NCI-H446 (cell line): Measurements from ENCODE around the gene STXBP6.

Experiments used
- DNase-seq, 2 experiments: peaks; one replicate each; lab custom pipeline; 2025; lab: John Stamatoyannopoulos, UW

STXBP6 gene

GRCh38 chr14:24915958-24916595 lies 133.9 kb downstream of the STXBP6 start:
- DNase-seq = no peak

GRCh38 chr14:24915403-24915921 lies 134.5 kb downstream of the STXBP6 start:
- no peak for DNase-seq

GRCh38 chr14:24913746-24914145 lies 136.2 kb downstream of the STXBP6 start:
- no peak for DNase-seq

GRCh38 chr14:24913021-24913420 lies 136.9 kb downstream of the STXBP6 start:
- no peak for DNase-seq

GRCh38 chr14:24911324-24912109 lies 138.4 kb downstream of the STXBP6 start:
- DNase-seq = no peak

- no peak for DNase-seq
Measured at GRCh38 chr14:24910408-24910986, 139.4 kb downstream of the STXBP6 start.

GRCh38 chr14:24909523-24910302 lies 140.2 kb downstream of the STXBP6 start:
- no peak for DNase-seq

GRCh38 chr14:24908592-24909236 lies 141.2 kb downstream of the STXBP6 start:
- DNase-seq = no peak

GRCh38 chr14:24904533-24904932 lies 145.4 kb downstream of the STXBP6 start:
- DNase-seq = no peak

- no peak for DNase-seq
Measured at GRCh38 chr14:24903337-24903736, 146.6 kb downstream of the STXBP6 start.

GRCh38 chr14:24900269-24901100 lies 149.5 kb downstream of the STXBP6 start:
- DNase-seq = no peak

GRCh38 chr14:24897793-24898192 lies 152.2 kb downstream of the STXBP6 start:
- DNase-seq = no peak

GRCh38 chr14:24895622-24896021 lies 154.3 kb downstream of the STXBP6 start:
- no peak for DNase-seq

GRCh38 chr14:24895243-24895583 lies 154.7 kb downstream of the STXBP6 start:
- no peak for DNase-seq

- no peak for DNase-seq
Measured at GRCh38 chr14:24894583-24895242, 155.2 kb downstream of the STXBP6 start.

- DNase-seq = no peak
Measured at GRCh38 chr14:24892497-24893051, 157.4 kb downstream of the STXBP6 start.

- no peak for DNase-seq
Measured at GRCh38 chr14:24891987-24892496, 157.9 kb downstream of the STXBP6 start.

GRCh38 chr14:24890716-24891115 lies 159.2 kb downstream of the STXBP6 start:
- no peak for DNase-seq

GRCh38 chr14:24889843-24890242 lies 160.1 kb downstream of the STXBP6 start:
- no peak for DNase-seq

- no peak for DNase-seq
Measured at GRCh38 chr14:24888532-24888931, 161.4 kb downstream of the STXBP6 start.
